WTC11 (cell line): ENCODE results near the gene PDIA6.

Experiments
- ATF6 ChIP-seq: sonication (generic); formaldehyde crosslinking; IDR thresholded peaks from 2 replicates; pipeline ENCODE4 v1.8.1; 2023; ENCODE audit warnings: mild to moderate bottlenecking, missing genetic modification reagents
- CBFB ChIP-seq: sonication (generic); formaldehyde crosslinking; IDR thresholded peaks from 2 replicates; pipeline ENCODE4 v1.8.1; 2022; ENCODE audit warnings: mild to moderate bottlenecking, low read depth, missing genetic modification reagents
- CREB1 ChIP-seq: sonication (generic); formaldehyde crosslinking; IDR thresholded peaks from 2 replicates; pipeline ENCODE4 v1.8.0; 2023; ENCODE audit warnings: mild to moderate bottlenecking, missing genetic modification reagents
- CREM ChIP-seq: sonication (generic); formaldehyde crosslinking; IDR thresholded peaks from 2 replicates; pipeline ENCODE4 v1.8.1; 2022; ENCODE audit warnings: mild to moderate bottlenecking, missing genetic modification reagents, moderate library complexity
- CTCF ChIP-seq: fragments of 200-600 bp; IDR thresholded peaks from 2 replicates; pipeline ENCODE4 v1.8.0; 2022; ENCODE audit warnings: antibody characterized with exemption
- JUN ChIP-seq: sonication (generic); formaldehyde crosslinking; IDR thresholded peaks from 2 replicates; pipeline ENCODE4 v1.8.0; 2023; ENCODE audit warnings: mild to moderate bottlenecking, missing genetic modification reagents
- MAX ChIP-seq: sonication (generic); formaldehyde crosslinking; IDR thresholded peaks from 2 replicates; pipeline ENCODE4 v1.8.0; 2022; ENCODE audit warnings: mild to moderate bottlenecking, missing genetic modification reagents
- MLX ChIP-seq: sonication (generic); formaldehyde crosslinking; IDR thresholded peaks from 2 replicates; pipeline ENCODE4 v1.8.1; 2023; ENCODE audit warnings: mild to moderate bottlenecking, missing genetic modification reagents, moderate library complexity
- PRDM15 ChIP-seq: sonication (generic); formaldehyde crosslinking; IDR thresholded peaks from 2 replicates; pipeline ENCODE4 v1.8.0; 2022; ENCODE audit warnings: missing genetic modification reagents
- ZNF317 ChIP-seq: sonication (generic); formaldehyde crosslinking; IDR thresholded peaks from 2 replicates; pipeline ENCODE4 v1.8.1; 2023; ENCODE audit warnings: low read depth, mild to moderate bottlenecking, moderate library complexity, missing genetic modification reagents, borderline replicate concordance
- ZSCAN18 ChIP-seq: fragments of 250-450 bp; sonication (Bioruptor Pico); IDR thresholded peaks from 2 replicates; pipeline ENCODE4 v2.1.2; 2022; ENCODE audit warnings: mild to moderate bottlenecking, moderate library complexity

GRCh38 chr2:10830641-10831399 is 18.2 kb upstream of the PDIA6 start:
- no peak for TF ChIP-seq ATF6 (CRISPR knock-in tag)
- TF ChIP-seq CTCF: no peak
- TF ChIP-seq ZNF317 (CRISPR knock-in tag): no peak
- no peak for TF ChIP-seq CREB1 (CRISPR knock-in tag)
- no peak for TF ChIP-seq PRDM15 (CRISPR knock-in tag)
- TF ChIP-seq CREM (CRISPR knock-in tag): no peak
- no peak for TF ChIP-seq ZSCAN18 (CRISPR knock-in tag)
- no peak for TF ChIP-seq JUN
- no peak for TF ChIP-seq CBFB (CRISPR knock-in tag)
- no peak for TF ChIP-seq MLX
- TF ChIP-seq MAX: no peak
